Activated CD4-positive, alpha-beta T cell treated with anti-CD3 and anti-CD28 coated beads, Interleukin-10, Interleukin-2, amounts not matched to agents 100 ng/mL and 50 ng/mL, durations not matched to agents 16 hours and 8 hours (primary cell): ENCODE data around the gene NXPE3.
"Not testable (repeated sequence)": the region's sequence is repeated elsewhere in the genome, so short reads cannot be mapped to it uniquely, and the experiment has no call there.

Experiments used
- DNase-seq: peaks from one replicate; pipeline ENCODE4 v3.0.0-alpha.2; 2020

Gene NXPE3

DNA sequence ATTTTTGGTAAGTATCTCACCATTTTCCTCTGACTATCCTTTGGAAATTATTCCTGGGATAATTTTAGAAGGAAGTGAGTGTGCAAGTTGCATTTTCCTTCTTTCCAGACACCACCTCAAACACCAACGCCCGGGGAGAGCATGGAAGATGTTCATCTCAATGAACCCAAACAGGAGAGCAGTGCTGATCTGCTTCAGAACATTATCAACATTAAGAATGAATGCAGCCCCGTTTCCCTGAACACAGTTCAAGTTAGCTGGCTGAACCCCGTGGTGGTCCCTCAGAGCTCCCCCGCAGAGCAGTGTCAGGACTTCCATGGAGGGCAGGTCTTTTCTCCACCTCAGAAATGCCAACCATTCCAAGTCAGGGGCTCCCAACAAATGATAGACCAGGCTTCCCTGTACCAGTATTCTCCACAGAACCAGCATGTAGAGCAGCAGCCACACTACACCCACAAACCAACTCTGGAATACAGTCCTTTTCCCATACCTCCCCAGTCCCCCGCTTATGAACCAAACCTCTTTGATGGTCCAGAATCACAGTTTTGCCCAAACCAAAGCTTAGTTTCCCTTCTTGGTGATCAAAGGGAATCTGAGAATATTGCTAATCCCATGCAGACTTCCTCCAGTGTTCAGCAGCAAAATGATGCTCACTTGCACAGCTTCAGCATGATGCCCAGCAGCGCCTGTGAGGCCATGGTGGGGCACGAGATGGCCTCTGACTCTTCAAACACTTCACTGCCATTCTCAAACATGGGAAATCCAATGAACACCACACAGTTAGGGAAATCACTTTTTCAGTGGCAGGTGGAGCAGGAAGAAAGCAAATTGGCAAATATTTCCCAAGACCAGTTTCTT lies 74.2 kb downstream of the NXPE3 start:
- no peak for DNase-seq

DNA sequence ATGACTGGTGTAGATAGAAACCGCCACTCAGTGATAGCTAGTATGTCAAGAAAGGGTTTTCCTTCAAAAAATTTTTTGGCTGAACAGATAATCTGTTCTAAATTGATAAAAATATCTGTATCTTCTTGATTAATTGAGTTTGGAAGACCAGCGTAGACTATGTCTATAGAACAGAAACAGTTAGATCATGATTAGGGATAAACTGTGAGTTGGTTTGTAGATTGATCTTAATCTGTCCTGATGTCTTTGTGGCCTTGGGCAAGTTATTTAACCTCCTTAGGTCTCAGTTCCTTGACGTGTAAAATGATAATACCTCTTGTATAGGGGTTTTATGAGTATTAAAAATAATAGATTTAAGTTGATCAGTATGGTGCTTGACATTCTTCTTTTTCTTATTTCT lies 75.0 kb downstream of the NXPE3 start:
- DNase-seq, result no peak

DNA sequence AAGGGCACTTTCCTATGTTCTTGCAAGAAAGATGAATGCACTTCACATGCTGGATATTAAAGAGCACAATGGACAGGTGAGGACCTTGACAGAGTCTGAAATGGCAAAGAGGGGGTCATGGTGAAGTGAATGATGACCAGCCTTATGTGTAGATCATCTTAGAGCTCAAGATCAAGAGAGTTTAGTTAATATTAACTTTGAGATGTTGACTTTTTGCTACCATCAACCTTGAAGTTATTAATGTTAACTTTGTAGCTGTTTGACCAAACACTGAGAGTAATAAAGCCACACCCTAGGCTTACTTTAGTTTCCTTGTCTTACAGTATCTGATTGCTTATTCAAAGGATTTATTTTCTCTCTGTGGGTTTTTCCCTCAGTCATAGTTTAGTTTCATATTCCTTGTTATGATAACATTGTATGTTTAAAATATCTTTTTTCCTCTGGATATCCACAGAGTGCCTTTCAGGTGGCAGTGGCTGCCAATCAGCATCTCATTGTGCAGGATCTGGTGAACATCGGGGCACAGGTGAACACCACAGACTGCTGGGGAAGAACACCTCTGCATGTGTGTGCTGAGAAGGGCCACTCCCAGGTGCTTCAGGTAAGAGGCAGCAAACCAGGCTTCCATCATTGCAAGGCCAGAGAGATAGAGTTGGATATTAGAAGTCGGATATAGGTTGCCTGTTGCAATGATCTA lies 75.7 kb downstream of the NXPE3 start:
- no peak for DNase-seq

DNA sequence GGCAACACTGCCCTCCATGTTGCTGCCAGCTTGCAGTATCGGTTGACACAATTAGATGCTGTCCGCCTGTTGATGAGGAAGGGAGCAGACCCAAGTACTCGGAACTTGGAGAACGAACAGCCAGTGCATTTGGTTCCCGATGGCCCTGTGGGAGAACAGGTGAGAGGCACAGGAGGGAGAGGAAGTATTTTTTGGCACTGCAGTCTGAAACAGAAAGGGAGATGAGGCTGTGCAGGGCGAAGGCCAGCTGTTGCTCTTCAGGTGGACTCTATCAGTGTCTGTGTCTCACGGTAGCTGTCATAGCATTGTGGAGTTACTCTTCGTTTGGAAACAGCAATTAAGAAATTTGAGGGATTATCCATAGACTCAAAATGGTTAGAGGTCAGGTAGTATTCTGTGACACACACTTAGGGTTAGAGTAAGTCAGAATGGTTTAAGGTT lies 78.3 kb downstream of the NXPE3 start:
- DNase-seq, result no peak

GRCh38 chr3:101858464-101859030 lies 79.5 kb downstream of the NXPE3 start:
- DNase-seq, result no peak

- no peak for DNase-seq
Measured at GRCh38 chr3:101859882-101860448, 81.0 kb downstream of the NXPE3 start.

DNA sequence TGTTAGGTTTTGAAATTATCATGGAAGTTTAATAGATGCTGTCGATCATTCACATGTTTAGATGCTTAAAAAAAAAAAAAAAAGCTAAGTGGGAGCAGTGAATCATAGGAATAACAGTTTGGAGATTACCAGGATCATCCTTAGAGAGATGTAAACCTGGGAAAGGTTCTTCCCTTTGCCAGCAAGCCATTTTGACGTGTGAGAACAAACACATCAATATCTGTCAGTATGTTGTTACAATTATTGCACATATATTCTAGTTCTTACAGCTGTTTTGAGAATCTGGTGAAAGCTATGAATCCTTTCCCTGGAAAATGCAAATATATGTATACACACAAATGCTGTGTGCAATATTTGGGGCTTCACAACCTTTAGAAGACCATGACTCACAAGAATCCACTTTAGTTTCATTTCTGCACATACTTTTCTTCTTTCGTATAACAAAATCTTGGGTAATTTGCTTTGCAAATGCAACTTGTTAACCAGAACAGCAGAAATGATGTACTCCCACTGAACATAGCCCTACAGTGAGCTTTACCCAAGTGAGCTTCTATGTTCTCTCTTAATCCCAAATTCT lies 82.3 kb downstream of the NXPE3 start:
- peak; percentile 30 for DNase-seq

DNA sequence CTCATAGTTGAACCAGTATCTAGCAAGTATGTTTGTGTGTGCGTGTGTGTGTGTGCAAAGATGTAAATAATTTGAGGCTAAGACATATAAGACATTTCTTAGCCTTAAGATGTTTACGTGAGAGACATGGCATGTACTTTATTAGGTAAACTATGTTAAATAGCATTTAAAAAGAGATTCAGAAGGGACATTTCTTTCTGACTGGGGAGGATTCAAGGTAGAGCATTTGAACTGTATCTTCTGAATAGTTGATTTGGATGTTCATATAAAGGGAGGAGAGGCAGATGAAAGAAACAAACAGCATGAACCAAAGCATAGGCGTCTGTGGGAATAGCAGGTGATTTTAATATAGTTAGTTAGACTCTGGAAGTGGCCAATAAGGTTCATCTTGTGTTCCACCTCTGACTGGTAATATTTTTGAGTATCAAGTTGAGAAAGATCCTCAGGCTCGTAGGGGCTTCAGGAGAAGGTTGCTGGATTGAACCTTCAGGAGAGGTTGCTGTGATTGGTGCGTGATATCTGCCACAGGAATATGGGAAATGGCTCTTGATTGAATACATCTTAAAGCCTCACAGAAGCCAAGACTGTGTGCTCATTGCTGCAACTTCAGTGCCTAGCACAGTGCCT lies 82.9 kb downstream of the NXPE3 start:
- DNase-seq, result no peak

DNA sequence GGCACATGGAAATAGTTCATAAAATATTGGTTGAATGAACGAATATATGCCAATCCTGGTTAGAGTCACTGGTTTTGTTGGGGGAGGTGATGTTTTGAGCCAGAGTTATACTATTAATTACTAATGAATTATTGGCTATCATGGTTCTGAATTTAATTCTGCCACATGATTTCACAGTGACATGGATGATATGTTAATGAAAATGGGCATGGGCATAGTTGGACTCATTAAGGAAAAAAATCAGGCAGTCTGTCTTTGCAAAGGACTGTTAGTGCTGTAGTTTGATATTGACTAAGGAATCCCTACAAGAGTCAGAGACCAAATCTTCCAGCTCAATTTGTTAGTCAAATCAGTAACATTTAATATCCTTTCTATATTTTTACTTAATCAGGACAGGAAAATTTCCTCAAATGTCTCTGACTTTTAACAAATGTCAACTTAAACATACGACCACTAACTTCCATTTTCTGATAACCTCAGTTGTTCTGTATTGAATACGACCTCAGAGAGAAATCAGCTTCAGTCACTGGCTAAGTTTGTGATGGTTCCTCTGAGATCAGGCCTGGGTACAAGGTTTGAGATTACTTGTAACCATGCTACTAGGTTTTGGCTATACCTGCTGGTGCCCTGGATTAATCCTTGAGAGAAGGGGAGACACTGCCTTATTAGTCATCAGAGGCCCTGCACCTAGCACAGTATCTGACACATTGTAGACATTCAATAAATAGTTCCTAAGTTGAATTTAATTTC lies 83.6 kb downstream of the NXPE3 start:
- DNase-seq, result no peak

DNA sequence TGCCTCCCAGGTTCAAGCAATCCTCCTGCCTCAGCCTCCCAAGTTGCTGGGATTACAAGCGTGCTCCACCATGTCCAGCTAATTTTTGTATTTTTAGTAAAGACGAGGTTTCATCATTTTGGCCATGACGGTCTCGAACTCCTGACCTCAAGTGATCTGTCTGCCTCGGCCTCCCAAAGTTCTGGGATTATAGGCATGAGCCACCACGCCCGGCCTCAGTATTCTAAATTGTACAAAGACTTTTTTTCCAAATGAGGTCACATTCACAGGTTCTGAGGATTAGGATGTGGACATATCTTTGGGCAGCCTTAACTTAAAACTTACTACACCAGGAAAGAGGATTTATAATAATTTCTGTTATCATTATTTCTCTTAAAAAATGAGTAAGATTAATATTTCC lies 85.9 kb downstream of the NXPE3 start:
- DNase-seq, result not testable (repeated sequence)

GRCh38 chr3:101865751-101866509 lies 86.9 kb downstream of the NXPE3 start:
- DNase-seq, result no peak

- no peak for DNase-seq
Measured at GRCh38 chr3:101867511-101867910, 88.5 kb downstream of the NXPE3 start.

GRCh38 chr3:101867996-101868395 lies 89.0 kb downstream of the NXPE3 start:
- DNase-seq, result no peak

GRCh38 chr3:101868534-101869464 lies 89.8 kb downstream of the NXPE3 start:
- DNase-seq, result no peak

DNA sequence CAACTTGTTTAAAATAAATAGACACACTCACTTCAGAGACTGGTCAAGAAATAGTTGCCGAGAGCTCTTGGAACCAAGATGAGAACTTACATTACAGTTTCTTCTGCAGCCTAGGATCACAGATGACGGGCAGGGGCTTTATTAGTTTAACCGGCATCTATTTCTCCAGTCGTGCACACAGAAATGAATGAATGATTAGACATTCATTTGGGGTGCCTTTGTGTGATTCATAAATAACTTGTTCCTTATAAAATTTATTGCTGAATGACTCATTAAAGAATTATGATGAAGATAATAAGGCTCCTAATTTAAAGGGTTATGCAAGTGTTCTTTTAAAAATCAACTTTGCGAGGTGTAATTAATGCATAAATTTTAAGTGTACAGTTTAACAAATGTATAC lies 91.1 kb downstream of the NXPE3 start:
- DNase-seq, result no peak

GRCh38 chr3:101873619-101874018 lies 94.6 kb downstream of the NXPE3 start:
- DNase-seq, result no peak

DNA sequence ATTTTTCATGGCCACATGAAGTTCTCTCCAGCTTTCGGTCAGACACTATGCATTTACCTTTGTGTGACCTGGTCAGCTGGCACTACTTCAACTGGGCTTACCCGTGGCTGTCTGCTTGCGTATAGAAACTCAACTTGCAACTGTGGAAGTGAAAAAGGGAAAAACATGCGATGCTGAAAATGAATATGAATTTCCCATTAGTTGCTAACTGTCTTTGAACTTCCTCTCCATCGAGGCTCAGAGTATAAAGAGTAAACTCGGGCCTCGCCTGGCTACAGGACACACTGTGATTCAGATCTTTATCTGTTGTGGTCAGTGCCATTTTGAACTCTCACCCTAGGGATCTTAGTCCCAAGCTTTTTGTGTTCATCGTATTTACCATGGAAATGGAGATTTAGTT lies 97.1 kb downstream of the NXPE3 start:
- no peak for DNase-seq
